Adipocyte (in vitro differentiated cells): ENCODE measurements around the gene TSPAN12.
"Not testable (repeated sequence)": the region's sequence is repeated elsewhere in the genome, so short reads cannot be mapped to it uniquely, and the experiment has no call there.

Experiments used
- DNase-seq: peaks from one replicate; pipeline ENCODE4 v3.0.0-alpha.2; 2015; ENCODE audit warnings: low read depth
- H3K27me3 ChIP-seq: replicated peaks from 2 replicates; pipeline ENCODE4 v1.7.0; 2013; ENCODE audit warnings: mild to moderate bottlenecking, low read length, moderate library complexity; ENCODE audit not compliant: control insufficient read depth, insufficient read depth
- H3K36me3 ChIP-seq: 2 replicates; pipeline ENCODE4 v1.7.0; 2013; ENCODE audit warnings: low read length, mild to moderate bottlenecking, moderate library complexity; ENCODE audit not compliant: control insufficient read depth, insufficient read depth, severe bottlenecking
- H3K4me1 ChIP-seq: 2 replicates; pipeline ENCODE4 v1.7.0; 2013; ENCODE audit warnings: mild to moderate bottlenecking, low read length, moderate library complexity; ENCODE audit not compliant: control insufficient read depth, insufficient read depth
- H3K4me3 ChIP-seq: 2 replicates; pipeline ENCODE4 v1.7.0; 2013; ENCODE audit warnings: mild to moderate bottlenecking, low read length, moderate library complexity
- H3K9ac ChIP-seq: 2 replicates; pipeline ENCODE4 v1.7.0; 2013; ENCODE audit warnings: mild to moderate bottlenecking, low read length, moderate library complexity
- H3K9me3 ChIP-seq: 2 replicates; pipeline ENCODE4 v1.7.0; 2013; ENCODE audit warnings: mild to moderate bottlenecking, low read length, moderate library complexity; ENCODE audit not compliant: control insufficient read depth

TSPAN12 gene

DNA sequence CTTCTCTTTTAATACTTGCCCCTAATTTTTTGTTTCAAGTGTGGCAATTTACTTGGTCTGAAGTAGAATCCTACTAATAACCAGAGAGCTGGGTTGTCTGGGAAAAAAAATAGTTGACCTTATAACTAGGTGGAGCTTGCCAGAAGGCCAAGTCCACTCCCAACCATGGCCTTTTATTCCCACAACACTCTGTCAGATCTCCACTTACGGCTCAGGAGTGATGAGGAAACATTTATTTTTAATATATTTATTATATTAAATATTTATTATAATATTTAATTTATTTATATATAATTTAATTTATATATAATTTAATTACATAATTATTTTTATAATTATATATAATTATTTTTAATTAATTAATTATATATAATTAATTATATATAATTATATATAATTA is 58.8 kb downstream of the TSPAN12 start:
- Histone ChIP-seq H3K36me3 (no peaks in the 10 kb centered on the region), H3K9ac (no peak overlapping the region), H3K27me3 (no peaks in the 10 kb centered on the region)

DNA sequence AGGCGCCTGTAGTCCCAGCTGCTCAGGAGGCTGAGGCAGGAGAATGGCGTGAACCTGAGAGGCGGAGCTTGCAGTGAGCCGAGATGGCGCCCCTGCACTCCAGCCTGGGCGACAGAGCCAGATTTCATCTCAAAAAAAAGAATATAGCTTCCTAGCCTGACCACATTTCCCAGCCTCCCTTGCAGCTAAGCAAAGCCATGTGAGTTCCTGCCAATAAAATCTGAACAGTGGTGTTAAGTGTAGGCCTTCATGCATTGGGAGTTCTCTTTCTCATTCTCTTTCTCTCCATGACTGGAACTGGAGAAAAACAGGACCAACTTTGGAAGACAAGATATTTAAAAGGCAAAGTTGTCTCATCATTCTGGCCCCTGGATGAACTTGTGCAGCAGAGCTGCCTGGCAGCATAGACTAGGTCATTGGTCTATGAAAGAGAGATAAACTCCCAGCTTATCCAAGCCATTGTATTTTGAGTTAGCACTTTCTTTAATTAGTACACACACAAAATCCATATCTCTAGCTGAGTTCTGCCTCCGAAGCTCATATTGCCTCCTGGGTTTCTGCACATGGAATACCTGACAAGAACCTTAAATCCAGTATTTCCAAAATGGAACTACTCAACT is 60.8 kb downstream of the TSPAN12 start:
- Histone ChIP-seq H3K4me3 (no peak overlapping the region), H3K9ac (no peak overlapping the region)

More for the DNA sequence above, 58.8 kb downstream of the TSPAN12 start:
- DNase-seq: no peak
- Histone ChIP-seq H3K4me3 (no peak overlapping the region), H3K9me3 (peaks cover 5% of the 10 kb centered on the region), H3K4me1 (no peaks in the 10 kb centered on the region)

DNA sequence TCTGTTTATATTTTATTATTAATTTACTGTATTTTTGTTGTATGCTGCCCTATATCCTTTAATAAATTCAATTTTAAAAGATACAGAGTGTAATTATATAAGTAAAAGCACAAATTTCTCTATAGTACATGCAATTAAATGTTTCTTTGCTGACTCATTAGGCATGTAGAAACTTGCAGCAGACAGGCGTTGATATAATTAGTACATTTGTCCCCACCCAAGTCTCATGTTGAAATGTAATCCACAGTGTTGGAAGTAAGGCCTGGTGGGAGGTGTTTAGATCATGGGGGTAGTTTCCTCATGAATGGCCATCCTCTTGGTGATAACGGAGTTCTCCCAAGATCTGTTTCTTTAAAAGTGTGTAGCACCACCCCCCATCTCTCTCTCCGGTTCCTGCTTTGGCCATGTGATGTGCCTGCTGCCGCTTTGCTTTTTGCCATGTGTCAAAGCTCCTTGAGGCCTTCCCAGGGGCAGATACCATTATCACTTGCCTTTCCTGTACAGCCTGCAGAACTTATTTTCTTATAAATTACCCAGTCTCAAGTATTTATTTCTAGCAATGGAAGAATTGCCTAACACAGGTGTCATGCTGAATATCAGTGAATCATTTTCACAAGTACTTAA is 63.7 kb downstream of the TSPAN12 start:
- Histone ChIP-seq H3K4me1 (no peaks in the 10 kb centered on the region), H3K9me3 (peaks cover 5% of the 10 kb centered on the region), H3K36me3 (no peaks in the 10 kb centered on the region), H3K27me3 (no peaks in the 10 kb centered on the region), H3K4me3 (no peak overlapping the region), H3K9ac (no peak overlapping the region)
- peak; percentile 13 for DNase-seq

More for the DNA sequence above, 60.8 kb downstream of the TSPAN12 start:
- H3K9me3 ChIP-seq: peaks cover 5% of the 10 kb centered on the region
- H3K36me3 ChIP-seq: no peaks in the 10 kb centered on the region
- no peak for DNase-seq
- no peaks in the 10 kb centered on the region for H3K4me1 ChIP-seq
- no peaks in the 10 kb centered on the region for H3K27me3 ChIP-seq

DNA sequence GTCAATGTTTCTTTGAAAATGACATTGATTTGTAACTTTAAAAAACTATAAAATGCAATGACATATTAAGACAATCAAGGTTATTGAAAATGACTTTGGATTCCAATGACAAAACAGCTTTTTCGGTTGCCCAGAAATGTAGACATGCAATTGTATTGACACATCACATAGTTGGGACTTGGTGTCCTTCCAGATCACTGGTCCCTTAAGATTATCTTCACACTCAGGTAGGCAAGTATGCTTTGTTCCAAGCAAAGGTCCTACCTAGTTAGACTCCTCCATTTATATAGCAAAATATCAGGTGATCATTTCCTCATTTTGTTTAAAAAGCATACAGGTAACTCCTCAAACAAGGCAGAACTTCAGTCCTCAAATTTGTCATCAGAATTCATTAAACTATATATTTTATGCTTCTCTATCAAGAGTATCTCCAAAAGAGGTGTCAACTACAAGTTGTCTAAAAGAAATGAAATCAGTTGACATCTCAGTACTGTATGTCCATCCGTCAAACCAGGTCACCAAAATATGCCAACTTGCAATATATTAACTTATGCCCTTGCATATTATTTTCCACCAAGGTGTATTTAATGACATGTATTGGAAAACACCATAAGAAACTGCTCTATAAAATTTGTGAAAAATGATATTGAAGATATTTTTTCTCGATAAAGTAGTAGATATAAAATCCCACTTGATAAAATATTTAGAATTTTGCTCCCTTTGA is 64.6 kb downstream of the TSPAN12 start:
- H3K9ac ChIP-seq: no peak overlapping the region
- H3K9me3 ChIP-seq: peaks cover 5% of the 10 kb centered on the region
- DNase-seq: no peak
- H3K36me3 ChIP-seq: no peaks in the 10 kb centered on the region
- no peak overlapping the region for H3K4me3 ChIP-seq
- H3K27me3 ChIP-seq: no peaks in the 10 kb centered on the region
- H3K4me1 ChIP-seq: no peaks in the 10 kb centered on the region

DNA sequence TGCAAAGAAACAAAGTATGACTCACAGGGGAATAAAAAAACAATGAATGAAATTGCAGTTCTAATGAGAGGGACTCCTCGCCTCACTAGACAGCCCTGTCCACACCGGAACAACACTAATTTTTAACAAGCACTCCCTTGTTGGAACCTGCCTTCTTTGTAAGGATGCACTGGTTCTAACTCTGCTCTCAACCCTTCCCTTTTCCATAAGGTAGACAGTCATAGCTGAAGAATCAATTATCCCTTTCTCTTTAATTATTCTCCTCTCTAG is 65.1 kb downstream of the TSPAN12 start:
- Histone ChIP-seq H3K27me3 (no peaks in the 10 kb centered on the region), H3K36me3 (no peaks in the 10 kb centered on the region), H3K9ac (no peak overlapping the region), H3K4me3 (no peak overlapping the region), H3K9me3 (peaks cover 5% of the 10 kb centered on the region), H3K4me1 (no peaks in the 10 kb centered on the region)
- no peak for DNase-seq

DNA sequence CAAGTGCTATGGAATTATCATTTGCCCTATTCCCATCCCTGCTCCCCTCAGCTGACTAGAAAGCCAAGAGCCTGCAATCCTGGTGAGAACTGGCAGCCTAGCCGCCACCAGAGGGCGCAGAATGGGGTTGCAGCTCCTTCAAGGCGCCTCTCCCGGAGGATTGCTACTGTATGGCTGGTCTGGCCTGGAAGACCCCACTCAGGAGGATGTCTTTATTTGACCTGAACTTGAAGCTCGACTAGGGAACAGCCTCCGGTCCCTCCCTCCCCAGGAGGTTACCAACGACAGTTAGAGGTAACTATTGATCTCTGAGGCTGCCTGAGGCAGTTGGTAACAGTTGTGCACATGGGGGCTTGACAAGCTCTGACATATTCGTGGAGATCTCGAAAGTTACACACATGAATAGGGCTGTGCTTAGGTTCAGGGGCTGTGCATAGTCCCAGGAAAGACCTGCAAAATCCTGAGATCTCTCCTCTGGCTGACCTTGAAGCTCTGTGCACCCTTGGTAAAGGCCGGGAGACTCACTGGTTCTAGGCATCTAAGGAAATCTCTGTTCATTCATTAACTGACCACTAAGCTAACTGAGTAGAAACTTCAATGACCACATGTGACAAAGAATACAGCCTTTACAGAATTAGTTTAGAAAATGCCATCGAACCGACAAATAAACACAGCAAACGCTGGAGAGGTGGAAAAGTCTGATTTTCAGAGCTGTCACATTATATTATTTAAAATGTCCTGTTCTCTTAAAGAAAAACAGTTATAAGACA is 65.7 kb downstream of the TSPAN12 start:
- Histone ChIP-seq H3K27me3 (no peaks in the 10 kb centered on the region), H3K4me1 (no peaks in the 10 kb centered on the region), H3K9me3 (peaks cover 4% of the 10 kb centered on the region), H3K36me3 (no peaks in the 10 kb centered on the region), H3K4me3 (no peak overlapping the region), H3K9ac (no peak overlapping the region)
- peak; percentile 81 for DNase-seq

DNA sequence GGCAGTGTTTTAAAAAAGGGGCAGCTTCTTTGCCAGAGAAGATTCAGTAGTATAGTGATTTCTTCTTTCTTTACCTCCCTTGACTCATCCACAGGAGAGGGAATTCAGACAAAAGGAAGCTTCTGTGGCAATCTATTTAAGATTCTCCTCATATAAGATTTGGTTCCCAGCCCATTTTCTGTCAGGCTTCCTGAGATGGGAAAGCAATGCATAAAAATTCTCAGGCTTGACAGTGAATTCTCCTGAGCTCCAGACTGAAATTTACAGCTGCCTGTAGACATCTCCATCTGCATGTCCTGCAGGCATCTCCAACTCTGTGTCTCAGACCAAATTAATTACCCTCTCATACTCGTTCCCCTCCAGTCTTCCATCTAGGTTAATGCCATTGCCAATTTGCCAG is 72.8 kb downstream of the TSPAN12 start:
- no peak overlapping the region for H3K4me3 ChIP-seq
- DNase-seq: no peak
- H3K27me3 ChIP-seq: no peaks in the 10 kb centered on the region
- H3K36me3 ChIP-seq: no peaks in the 10 kb centered on the region
- H3K9ac ChIP-seq: no peak overlapping the region
- H3K4me1 ChIP-seq: no peaks in the 10 kb centered on the region
- H3K9me3 ChIP-seq: no peaks in the 10 kb centered on the region

DNA sequence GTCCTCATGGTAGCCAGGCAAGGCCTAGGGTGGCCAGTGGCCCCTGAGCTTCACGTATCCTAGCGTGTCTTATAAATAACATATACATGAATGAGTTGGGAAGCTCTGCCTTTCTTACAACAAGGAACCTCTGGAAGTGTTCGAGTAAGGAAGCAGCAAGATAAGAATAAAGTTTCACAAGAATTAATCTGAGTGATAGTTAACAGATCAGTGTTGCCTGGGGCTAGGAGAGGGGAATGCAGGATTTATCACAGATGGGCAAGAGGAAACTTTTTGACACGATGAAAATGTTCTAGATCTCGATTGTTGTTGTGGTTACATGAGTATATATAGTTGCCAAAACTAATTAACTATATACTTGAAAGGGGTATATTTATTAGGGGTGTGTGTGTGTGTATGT is 74.2 kb downstream of the TSPAN12 start:
- Histone ChIP-seq H3K4me1 (no peaks in the 10 kb centered on the region), H3K9me3 (no peaks in the 10 kb centered on the region), H3K9ac (no peak overlapping the region), H3K27me3 (no peaks in the 10 kb centered on the region), H3K36me3 (no peaks in the 10 kb centered on the region), H3K4me3 (no peak overlapping the region)
- no peak for DNase-seq

DNA sequence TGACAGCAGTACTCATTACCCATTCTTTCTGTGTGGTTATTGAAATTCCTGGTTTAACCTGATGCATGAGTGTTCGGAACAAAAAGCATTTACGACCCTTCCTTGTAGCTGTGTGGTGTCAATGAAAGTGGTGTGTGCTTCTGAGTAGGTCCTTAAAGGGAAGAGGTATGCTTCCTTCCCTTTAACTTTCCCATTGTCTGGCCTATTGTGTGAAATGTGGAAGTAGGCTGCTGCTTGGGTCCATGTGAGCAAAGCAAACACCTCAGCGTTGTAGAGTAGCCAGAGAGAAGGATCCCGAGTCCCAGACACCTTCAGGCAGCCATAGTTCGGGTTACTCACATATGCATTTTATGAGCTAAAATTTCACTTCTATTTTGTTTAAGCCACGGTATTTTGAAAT is 74.7 kb downstream of the TSPAN12 start:
- no peak overlapping the region for H3K4me3 ChIP-seq
- H3K9ac ChIP-seq: no peak overlapping the region
- DNase-seq: no peak

DNA sequence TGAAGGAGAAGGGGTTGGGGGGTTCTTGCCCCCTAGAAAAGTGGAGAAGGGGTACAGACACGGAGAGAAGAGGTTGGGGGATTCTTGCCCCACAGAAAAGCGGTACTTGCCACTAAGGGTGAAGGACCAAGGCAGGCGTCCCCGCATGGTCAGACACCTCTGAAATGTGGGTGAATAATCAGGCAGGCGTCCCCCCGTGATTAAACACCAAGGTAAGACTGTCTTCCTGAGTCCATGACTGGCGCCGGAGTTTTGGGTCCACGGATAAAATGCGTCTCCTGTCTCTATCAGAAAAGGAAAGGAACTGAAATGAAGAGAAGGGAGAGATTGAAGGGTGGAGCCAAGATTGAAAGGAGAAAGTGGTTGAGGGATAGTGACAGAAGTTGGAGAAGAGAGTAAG is 76.0 kb downstream of the TSPAN12 start:
- H3K9ac ChIP-seq: not testable (repeated sequence)

More for the DNA sequence above, 74.7 kb downstream of the TSPAN12 start:
- Histone ChIP-seq H3K36me3 (no peaks in the 10 kb centered on the region), H3K4me1 (no peaks in the 10 kb centered on the region), H3K9me3 (no peaks in the 10 kb centered on the region), H3K27me3 (no peaks in the 10 kb centered on the region)

DNA sequence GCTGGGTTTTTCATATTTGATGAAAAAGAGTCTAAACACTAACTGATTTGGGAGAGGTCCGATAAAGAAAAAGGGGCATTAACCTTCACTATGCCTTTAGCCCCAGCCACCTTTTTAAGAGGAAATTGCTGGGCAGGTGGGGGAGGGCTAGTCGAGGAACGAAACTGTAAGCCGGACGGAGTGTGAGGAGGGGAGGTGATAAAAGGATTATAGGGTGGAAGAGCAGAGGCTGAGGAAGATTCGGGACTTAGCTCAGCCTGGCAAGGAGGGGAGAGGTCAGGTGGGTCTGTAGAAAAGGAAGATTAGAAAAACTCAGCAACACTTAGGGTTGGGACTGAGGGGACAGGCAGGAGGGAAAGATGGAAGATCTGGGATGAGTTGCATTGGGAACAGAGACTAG is 77.0 kb downstream of the TSPAN12 start:
- Histone ChIP-seq H3K9ac (no peak overlapping the region), H3K9me3 (no peaks in the 10 kb centered on the region), H3K4me1 (no peaks in the 10 kb centered on the region), H3K4me3 (no peak overlapping the region), H3K27me3 (no peaks in the 10 kb centered on the region), H3K36me3 (no peaks in the 10 kb centered on the region)
- DNase-seq: no peak

More for the DNA sequence above, 76.0 kb downstream of the TSPAN12 start:
- H3K36me3 ChIP-seq, DNase-seq, H3K9me3 ChIP-seq, H3K27me3 ChIP-seq, H3K4me1 ChIP-seq, H3K4me3 ChIP-seq: not testable (repeated sequence)
